ENCODE data around the gene SETD4.

GRCh38 chr21:36008505-36008904 lies 51.8 kb downstream of the SETD4 start:
- TF ChIP-seq, protein P1, sequence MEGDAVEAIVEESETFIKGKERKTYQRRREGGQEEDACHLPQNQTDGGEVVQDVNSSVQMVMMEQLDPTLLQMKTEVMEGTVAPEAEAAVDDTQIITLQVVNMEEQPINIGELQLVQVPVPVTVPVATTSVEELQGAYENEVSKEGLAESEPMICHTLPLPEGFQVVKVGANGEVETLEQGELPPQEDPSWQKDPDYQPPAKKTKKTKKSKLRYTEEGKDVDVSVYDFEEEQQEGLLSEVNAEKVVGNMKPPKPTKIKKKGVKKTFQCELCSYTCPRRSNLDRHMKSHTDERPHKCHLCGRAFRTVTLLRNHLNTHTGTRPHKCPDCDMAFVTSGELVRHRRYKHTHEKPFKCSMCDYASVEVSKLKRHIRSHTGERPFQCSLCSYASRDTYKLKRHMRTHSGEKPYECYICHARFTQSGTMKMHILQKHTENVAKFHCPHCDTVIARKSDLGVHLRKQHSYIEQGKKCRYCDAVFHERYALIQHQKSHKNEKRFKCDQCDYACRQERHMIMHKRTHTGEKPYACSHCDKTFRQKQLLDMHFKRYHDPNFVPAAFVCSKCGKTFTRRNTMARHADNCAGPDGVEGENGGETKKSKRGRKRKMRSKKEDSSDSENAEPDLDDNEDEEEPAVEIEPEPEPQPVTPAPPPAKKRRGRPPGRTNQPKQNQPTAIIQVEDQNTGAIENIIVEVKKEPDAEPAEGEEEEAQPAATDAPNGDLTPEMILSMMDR (IDR thresholded peaks at IDR 0.05; ENCODE audit: low read length) = no peak
- TF ChIP-seq EZH2 (IDR thresholded peaks at IDR 0.05; ENCODE audit: borderline replicate concordance, low read length) = no peak

All from OCI-LY1 (cell line).